Measurements from ENCODE around the gene SMARCC1. TPM values are rescaled to one million over a fixed set of nuclear protein-coding genes. Genes with fewer than 3 reads are reported as not detected.
A peak's percentile ranks its signal among the peaks of the same experiment; 100 is the strongest.

The SMARCC1 gene
- total and polyA plus RNA-seq, 2 experiments from 2014 or later, result 35.5 to 38.2 TPM

DNA sequence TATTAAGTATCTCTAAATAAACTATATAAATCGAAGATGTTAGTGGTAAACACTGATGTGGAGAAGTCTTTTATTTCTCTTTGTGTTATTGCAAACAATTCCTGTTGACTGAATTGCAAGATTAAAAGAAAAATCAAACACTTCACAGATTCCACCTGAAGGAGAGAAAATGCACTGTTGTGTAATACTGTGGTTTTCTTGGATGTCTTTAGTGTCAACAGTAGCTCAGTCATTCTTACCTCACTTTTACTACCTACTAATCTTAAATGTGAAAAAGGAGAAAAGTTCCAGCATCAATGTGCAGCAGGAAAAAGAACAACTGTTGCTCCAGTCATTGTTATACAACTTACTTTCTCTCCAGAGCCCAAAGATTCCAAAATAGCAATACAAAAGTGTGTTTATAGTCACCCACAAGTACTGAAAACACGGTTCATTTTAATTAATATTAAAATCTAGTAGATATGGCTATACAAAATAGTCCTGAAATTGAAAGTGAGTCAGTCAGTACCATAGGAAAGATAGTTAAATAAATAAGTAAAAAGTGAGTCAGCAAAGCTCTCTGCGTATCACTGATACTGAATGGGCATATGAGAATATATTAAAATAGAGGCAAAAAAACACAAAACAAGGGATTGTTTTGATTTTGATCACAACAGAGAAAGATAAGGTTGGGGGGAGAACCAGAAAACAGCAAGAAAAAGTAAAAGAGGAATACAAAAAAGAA, 112.5 kb downstream of the SMARCC1 start:
- Histone ChIP-seq H3K4me1 (ENCODE audit: insufficient read depth) (no peaks in the 10 kb centered on the region), H3K27ac (no peak overlapping the region), H3K9me3 (ENCODE audit: low read depth) (no peaks in the 10 kb centered on the region), H3K4me3 (no peak overlapping the region), H3K9me2 (replicated peaks; ENCODE audit: insufficient read depth) (no peaks in the 10 kb centered on the region), H3K36me3 (replicated peaks; ENCODE audit: insufficient read depth, low read depth) (no peaks in the 10 kb centered on the region), H2AFZ (no peak overlapping the region), H4K20me1 (ENCODE audit: insufficient read depth, poor library complexity, severe bottlenecking) (no peaks in the 10 kb centered on the region), H3K79me2 (no peaks in the 10 kb centered on the region), H3K4me2 (no peak overlapping the region), H3K27me3 (no peaks in the 10 kb centered on the region)
- WGBS (ENCODE audit: low lambda C conversion rate, missing lambda C conversion rate), result 94% methylated on average over 3 of the region's 3 CpGs
- TF ChIP-seq, protein P1, sequence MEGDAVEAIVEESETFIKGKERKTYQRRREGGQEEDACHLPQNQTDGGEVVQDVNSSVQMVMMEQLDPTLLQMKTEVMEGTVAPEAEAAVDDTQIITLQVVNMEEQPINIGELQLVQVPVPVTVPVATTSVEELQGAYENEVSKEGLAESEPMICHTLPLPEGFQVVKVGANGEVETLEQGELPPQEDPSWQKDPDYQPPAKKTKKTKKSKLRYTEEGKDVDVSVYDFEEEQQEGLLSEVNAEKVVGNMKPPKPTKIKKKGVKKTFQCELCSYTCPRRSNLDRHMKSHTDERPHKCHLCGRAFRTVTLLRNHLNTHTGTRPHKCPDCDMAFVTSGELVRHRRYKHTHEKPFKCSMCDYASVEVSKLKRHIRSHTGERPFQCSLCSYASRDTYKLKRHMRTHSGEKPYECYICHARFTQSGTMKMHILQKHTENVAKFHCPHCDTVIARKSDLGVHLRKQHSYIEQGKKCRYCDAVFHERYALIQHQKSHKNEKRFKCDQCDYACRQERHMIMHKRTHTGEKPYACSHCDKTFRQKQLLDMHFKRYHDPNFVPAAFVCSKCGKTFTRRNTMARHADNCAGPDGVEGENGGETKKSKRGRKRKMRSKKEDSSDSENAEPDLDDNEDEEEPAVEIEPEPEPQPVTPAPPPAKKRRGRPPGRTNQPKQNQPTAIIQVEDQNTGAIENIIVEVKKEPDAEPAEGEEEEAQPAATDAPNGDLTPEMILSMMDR (IDR thresholded peaks at IDR 0.05; ENCODE audit: poor library complexity), result no peak
- TF ChIP-seq EZH2phosphoT487 (IDR thresholded peaks at IDR 0.05; ENCODE audit: low read depth, severe bottlenecking, unreplicated experiment) (no peak), EZH2 (IDR thresholded peaks at IDR 0.05; ENCODE audit: borderline replicate concordance) (no peak)
- DNase-seq (ENCODE audit: low spot score), result no peak

DNA sequence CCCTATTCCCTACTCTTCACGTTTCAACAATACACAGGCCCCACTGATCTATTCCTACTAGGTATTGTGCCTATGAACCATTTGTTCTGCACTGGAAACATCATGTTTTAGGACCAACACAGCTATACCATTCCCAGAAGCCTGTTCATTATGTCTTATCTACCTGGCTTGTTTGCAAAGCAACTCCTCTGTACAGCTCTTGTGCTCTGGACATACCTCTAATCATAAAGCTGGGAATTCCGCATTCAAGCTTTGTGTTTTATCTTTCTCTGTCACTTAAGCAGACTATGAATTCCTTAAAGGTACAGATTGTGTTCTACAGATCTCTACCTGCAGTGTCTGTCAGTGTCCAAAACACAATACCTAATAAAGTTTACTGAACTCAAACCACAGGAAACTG, 115.6 kb downstream of the SMARCC1 start:
- H4K20me1 ChIP-seq (ENCODE audit: insufficient read depth, poor library complexity, severe bottlenecking), result no peaks in the 10 kb centered on the region
- H3K79me2 ChIP-seq, result no peaks in the 10 kb centered on the region
- peak; percentile 41 for DNase-seq (ENCODE audit: low spot score)
- no peak overlapping the region for H3K4me3 ChIP-seq
- no peaks in the 10 kb centered on the region for H3K9me2 ChIP-seq (replicated peaks; ENCODE audit: insufficient read depth)
- H3K27me3 ChIP-seq, result no peaks in the 10 kb centered on the region
- TF ChIP-seq EZH2phosphoT487 (IDR thresholded peaks at IDR 0.05; ENCODE audit: low read depth, severe bottlenecking, unreplicated experiment) (no peak), EZH2 (IDR thresholded peaks at IDR 0.05; ENCODE audit: borderline replicate concordance) (no peak)
- TF ChIP-seq, protein P1 (IDR thresholded peaks at IDR 0.05; ENCODE audit: poor library complexity), result no peak
- H3K27ac ChIP-seq, result peak overlapping the region; percentile 25
- H3K9me3 ChIP-seq (ENCODE audit: low read depth), result no peaks in the 10 kb centered on the region
- H2AFZ ChIP-seq, result no peak overlapping the region
- H3K4me1 ChIP-seq (ENCODE audit: insufficient read depth), result no peaks in the 10 kb centered on the region
- H3K36me3 ChIP-seq (replicated peaks; ENCODE audit: insufficient read depth, low read depth), result no peaks in the 10 kb centered on the region
- H3K4me2 ChIP-seq, result no peak overlapping the region
- WGBS (ENCODE audit: low lambda C conversion rate, missing lambda C conversion rate), result 81% methylated on average over 2 of the region's 2 CpGs

DNA sequence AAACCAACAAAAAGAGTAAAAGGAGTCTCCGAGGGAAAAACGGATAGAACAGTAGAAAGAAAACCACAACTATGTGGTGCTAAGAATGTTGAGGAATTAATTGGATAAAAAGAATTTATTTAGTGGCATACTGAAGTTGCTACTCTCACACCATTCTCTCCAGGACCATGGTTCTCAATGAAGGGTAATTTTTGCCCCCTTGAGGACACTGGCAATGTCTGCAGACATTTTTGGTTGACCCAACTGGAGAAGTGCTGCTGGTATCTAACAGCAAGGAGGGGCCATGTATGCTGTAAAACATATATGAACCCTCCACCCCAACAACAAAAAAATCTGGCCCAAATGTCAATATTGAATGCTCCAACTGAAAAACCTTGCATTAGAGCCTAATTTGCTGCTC, 117.2 kb downstream of the SMARCC1 start:
- Histone ChIP-seq H3K9me2 (replicated peaks; ENCODE audit: insufficient read depth) (no peaks in the 10 kb centered on the region), H3K79me2 (peaks cover 3% of the 10 kb centered on the region), H3K36me3 (replicated peaks; ENCODE audit: insufficient read depth, low read depth) (no peaks in the 10 kb centered on the region), H3K9me3 (ENCODE audit: low read depth) (no peaks in the 10 kb centered on the region), H2AFZ (no peak overlapping the region), H3K27ac (no peak overlapping the region), H3K4me2 (no peak overlapping the region), H4K20me1 (ENCODE audit: insufficient read depth, poor library complexity, severe bottlenecking) (no peaks in the 10 kb centered on the region), H3K4me3 (no peak overlapping the region), H3K4me1 (ENCODE audit: insufficient read depth) (no peaks in the 10 kb centered on the region), H3K27me3 (no peaks in the 10 kb centered on the region)
- no peak for TF ChIP-seq EZH2phosphoT487 (IDR thresholded peaks at IDR 0.05; ENCODE audit: low read depth, severe bottlenecking, unreplicated experiment)
- TF ChIP-seq, protein P1 (IDR thresholded peaks at IDR 0.05; ENCODE audit: poor library complexity), result peak; percentile 3
- no peak for DNase-seq (ENCODE audit: low spot score)
- WGBS (ENCODE audit: low lambda C conversion rate, missing lambda C conversion rate), result 95% methylated on average over 2 of the region's 2 CpGs
